Mucosa of rectum (tissue), 2 donors: ENCODE data around the gene CABP2.
"Not testable (repeated sequence)": the region's sequence is repeated elsewhere in the genome, so short reads cannot be mapped to it uniquely, and the experiment has no call there.

Source experiments
- H3K27ac ChIP-seq, 2 donors: one replicate each; pipeline ENCODE4 v1.7.0; 2013; ENCODE audit warnings: inconsistent platforms in 2 of 2, low read depth in 2 of 2, low read length in 2 of 2
- H3K27me3 ChIP-seq, 2 donors: one replicate each; pipeline ENCODE4 v1.7.0; 2013; ENCODE audit warnings: low read length in 2 of 2; ENCODE audit not compliant: control insufficient read depth in 2 of 2, insufficient read depth in 2 of 2
- H3K36me3 ChIP-seq, 2 donors: one replicate each; pipeline ENCODE4 v1.7.0; 2013; ENCODE audit warnings: low read length in 2 of 2; ENCODE audit not compliant: control insufficient read depth in 2 of 2, insufficient read depth in 2 of 2
- H3K4me1 ChIP-seq, 2 donors: one replicate each; pipeline ENCODE4 v1.7.0; 2013; ENCODE audit warnings: low read length in 2 of 2, mild to moderate bottlenecking in 1 of 2; ENCODE audit not compliant: control insufficient read depth in 2 of 2, insufficient read depth in 2 of 2
- H3K4me3 ChIP-seq, 2 donors: one replicate each; pipeline ENCODE4 v1.7.0; 2013; ENCODE audit warnings: low read length in 2 of 2
- H3K9ac ChIP-seq, 2 donors: one replicate each; pipeline ENCODE4 v1.7.0; 2013; ENCODE audit warnings: low read length in 2 of 2, low read depth in 1 of 2, mild to moderate bottlenecking in 1 of 2
- H3K9me3 ChIP-seq, 2 donors: one replicate each; pipeline ENCODE4 v1.7.0; 2013; ENCODE audit warnings: low read length in 2 of 2; ENCODE audit not compliant: control insufficient read depth in 2 of 2
- donor health status: healthy.
- donor health status: Normal muscosa, but diverticular disease.

Gene CABP2

GRCh38 chr11:67522844-67523555 is at the start of gene CABP2:
Gene CABP2, minus strand, starts transcription at chr11:67523446. Its CDS starts 120 bp downstream, at chr11:67523326.
- no peak within 1 kb of the TSS for H3K4me3 ChIP-seq
- no peaks in the 10 kb centered on the region for H3K36me3 ChIP-seq
- no peaks in the 10 kb centered on the region for H3K27me3 ChIP-seq
- peak within 1 kb of the TSS in 1 of 2 donors; percentile 9 for H3K9ac ChIP-seq
- no peak within 1 kb of the TSS for H3K27ac ChIP-seq
- peaks cover 16 to 18% of the 10 kb centered on the region in 2 donors for H3K4me1 ChIP-seq
- no peaks in the 10 kb centered on the region for H3K9me3 ChIP-seq

- Histone ChIP-seq H3K4me3 (peak overlapping the region in 1 of 2 donors; percentile 55), H3K36me3 (no peaks in the 10 kb centered on the region), H3K27me3 (no peaks in the 10 kb centered on the region), H3K27ac (no peak overlapping the region), H3K4me1 (peaks cover 0 to 2% of the 10 kb centered on the region in 2 donors), H3K9ac (no peak overlapping the region), H3K9me3 (no peaks in the 10 kb centered on the region)
Measured at GRCh38 chr11:67572747-67573419, 49.6 kb upstream of the CABP2 start.

GRCh38 chr11:67572305-67572704 is 49.1 kb upstream of the CABP2 start:
- no peaks in the 10 kb centered on the region for H3K27me3 ChIP-seq
- peaks cover 0 to 2% of the 10 kb centered on the region in 2 donors for H3K4me1 ChIP-seq
- no peak overlapping the region for H3K9ac ChIP-seq
- no peak overlapping the region for H3K4me3 ChIP-seq
- no peak overlapping the region for H3K27ac ChIP-seq
- H3K36me3 ChIP-seq: no peaks in the 10 kb centered on the region
- no peaks in the 10 kb centered on the region for H3K9me3 ChIP-seq

GRCh38 chr11:67571443-67571842 is 48.2 kb upstream of the CABP2 start:
- Histone ChIP-seq H3K9ac (no peak overlapping the region), H3K36me3 (no peaks in the 10 kb centered on the region), H3K9me3 (no peaks in the 10 kb centered on the region), H3K4me3 (no peak overlapping the region), H3K4me1 (peaks cover 0 to 2% of the 10 kb centered on the region in 2 donors), H3K27me3 (no peaks in the 10 kb centered on the region), H3K27ac (no peak overlapping the region)

GRCh38 chr11:67564230-67564629 is 41.0 kb upstream of the CABP2 start:
- Histone ChIP-seq H3K27ac (no peak overlapping the region), H3K4me1 (peaks cover 3 to 10% of the 10 kb centered on the region in 2 donors), H3K9me3 (no peaks in the 10 kb centered on the region), H3K9ac (no peak overlapping the region), H3K4me3 (no peak overlapping the region), H3K36me3 (no peaks in the 10 kb centered on the region), H3K27me3 (no peaks in the 10 kb centered on the region)

- H3K4me1 ChIP-seq: peaks cover 4 to 15% of the 10 kb centered on the region in 2 donors
- H3K36me3 ChIP-seq, H3K9me3 ChIP-seq, H3K4me3 ChIP-seq, H3K9ac ChIP-seq, H3K27ac ChIP-seq, H3K27me3 ChIP-seq: not testable (repeated sequence)
Measured at GRCh38 chr11:67563705-67564114, 40.5 kb upstream of the CABP2 start.

- H3K9ac ChIP-seq: no peak overlapping the region
- H3K4me3 ChIP-seq: no peak overlapping the region
- H3K9me3 ChIP-seq: no peaks in the 10 kb centered on the region
- no peaks in the 10 kb centered on the region for H3K27me3 ChIP-seq
- H3K36me3 ChIP-seq: no peaks in the 10 kb centered on the region
- H3K27ac ChIP-seq: no peak overlapping the region
- peaks cover 10 to 19% of the 10 kb centered on the region in 2 donors for H3K4me1 ChIP-seq
Measured at GRCh38 chr11:67562963-67563704, 39.9 kb upstream of the CABP2 start.

- Histone ChIP-seq H3K27ac (no peak overlapping the region), H3K36me3 (no peaks in the 10 kb centered on the region)
Measured at GRCh38 chr11:67561971-67562619, 38.8 kb upstream of the CABP2 start.

GRCh38 chr11:67558084-67558772 is 35.0 kb upstream of the CABP2 start:
- peak overlapping the region; percentile 72 to 83 for H3K27ac ChIP-seq
- no peaks in the 10 kb centered on the region for H3K9me3 ChIP-seq
- no peaks in the 10 kb centered on the region for H3K27me3 ChIP-seq
- H3K36me3 ChIP-seq: no peaks in the 10 kb centered on the region
- peak overlapping the region; percentile 41 to 49 for H3K9ac ChIP-seq
- peak overlapping the region; percentile 42 to 66 for H3K4me3 ChIP-seq
- H3K4me1 ChIP-seq: peaks cover 12 to 16% of the 10 kb centered on the region in 2 donors

More at GRCh38 chr11:67561971-67562619, 38.8 kb upstream of the CABP2 start:
- H3K9ac ChIP-seq: no peak overlapping the region
- no peaks in the 10 kb centered on the region for H3K27me3 ChIP-seq
- no peak overlapping the region for H3K4me3 ChIP-seq
- no peaks in the 10 kb centered on the region for H3K9me3 ChIP-seq
- H3K4me1 ChIP-seq: peaks cover 12 to 20% of the 10 kb centered on the region in 2 donors
